ENCODE results near the gene KRTAP10-8.
"Not testable (repeated sequence)": the region's sequence is repeated elsewhere in the genome, so short reads cannot be mapped to it uniquely, and the experiment has no call there.

The KRTAP10-8 gene

DNA sequence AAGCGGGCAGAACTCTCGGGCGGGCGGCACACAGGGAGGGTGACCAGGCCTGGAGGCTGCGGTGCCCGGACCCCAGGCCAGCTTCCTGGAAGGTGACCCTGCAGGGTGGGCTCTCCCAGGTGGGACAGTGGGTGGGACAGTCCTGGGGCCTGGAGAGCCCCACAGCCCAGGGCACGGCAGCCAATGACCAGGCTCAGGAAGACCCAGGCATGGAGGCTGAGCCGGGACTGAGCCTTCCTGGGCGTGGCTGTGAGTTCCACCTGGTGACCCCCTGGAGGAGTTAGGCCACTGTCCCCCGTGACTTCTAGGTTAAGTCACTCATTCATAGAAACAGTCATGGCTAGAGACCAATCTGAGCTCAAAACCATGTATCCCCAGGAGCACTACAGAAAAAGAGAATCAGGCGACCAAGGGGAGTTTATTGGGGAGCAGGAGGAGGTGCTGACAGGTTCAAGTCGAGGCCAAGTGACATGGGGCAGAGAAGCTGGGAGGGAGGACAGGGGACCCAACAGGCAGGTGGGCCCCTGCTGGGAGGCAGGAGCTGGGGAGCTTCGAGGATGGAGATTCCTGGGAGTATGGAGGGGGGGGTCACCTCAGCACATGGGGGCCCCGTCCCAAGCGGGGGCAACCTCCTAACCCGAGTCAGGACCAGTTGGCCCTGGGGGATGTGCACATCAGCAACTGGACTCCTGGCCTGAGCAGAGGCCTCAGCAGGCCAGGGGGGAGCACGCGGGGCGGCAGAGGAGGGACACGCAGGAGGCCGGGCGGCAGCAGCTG is 32.6 kb upstream of the KRTAP10-8 start:
- DNase-seq, result no peak

DNA sequence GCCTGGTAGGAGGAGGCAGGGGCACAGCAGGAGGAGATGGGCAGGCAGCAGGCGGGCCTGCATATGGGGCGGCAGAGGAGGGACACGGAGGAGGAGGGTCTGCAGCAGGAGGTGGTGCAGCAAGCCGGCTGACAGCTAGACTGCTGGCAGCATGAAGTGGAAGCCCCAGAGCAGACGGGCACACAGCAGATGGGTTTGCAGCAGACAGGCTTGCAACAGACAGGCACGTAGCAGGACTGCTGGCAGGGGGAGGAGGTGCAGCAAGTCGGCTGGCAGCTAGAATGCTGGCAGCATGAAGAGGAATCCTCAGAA is 32.1 kb upstream of the KRTAP10-8 start:
- DNase-seq, result no peak

DNA sequence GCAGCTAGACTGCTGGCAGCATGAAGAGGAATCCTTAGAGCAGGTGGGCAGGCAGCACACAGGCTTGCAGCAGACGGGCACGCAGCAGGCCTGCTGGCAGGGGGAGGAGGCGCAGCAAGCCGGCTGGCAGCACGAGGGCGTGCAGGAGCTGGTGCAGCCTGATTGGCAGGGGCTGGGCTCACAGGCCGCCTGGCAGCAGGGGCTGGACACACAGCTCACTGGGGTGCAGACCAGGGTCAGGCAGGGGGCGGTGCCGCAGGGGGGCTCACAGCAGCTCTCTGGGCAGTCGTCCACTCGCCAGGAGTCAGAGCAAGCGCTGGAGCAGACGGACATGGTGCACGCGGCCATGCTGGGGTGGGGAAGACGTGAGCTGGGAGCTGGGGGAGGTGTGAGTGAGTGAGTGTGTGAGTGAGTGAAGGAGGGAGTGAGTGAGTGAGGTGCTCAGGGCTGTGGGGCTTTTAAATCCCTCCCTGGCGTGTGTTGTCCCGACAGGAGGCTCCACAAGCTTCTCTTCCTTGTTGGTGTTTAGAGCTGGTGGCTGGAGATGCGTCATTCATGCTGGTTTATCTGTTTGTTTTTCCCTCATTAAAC is 31.6 kb upstream of the KRTAP10-8 start, which contains the start of gene KRTAP10-5:
Gene KRTAP10-5 (minus strand): TSS at position 374 of the 591 bp plus-strand sequence. CDS start 26 bp downstream, at position 348.
- peak; percentile 66 for DNase-seq

DNA sequence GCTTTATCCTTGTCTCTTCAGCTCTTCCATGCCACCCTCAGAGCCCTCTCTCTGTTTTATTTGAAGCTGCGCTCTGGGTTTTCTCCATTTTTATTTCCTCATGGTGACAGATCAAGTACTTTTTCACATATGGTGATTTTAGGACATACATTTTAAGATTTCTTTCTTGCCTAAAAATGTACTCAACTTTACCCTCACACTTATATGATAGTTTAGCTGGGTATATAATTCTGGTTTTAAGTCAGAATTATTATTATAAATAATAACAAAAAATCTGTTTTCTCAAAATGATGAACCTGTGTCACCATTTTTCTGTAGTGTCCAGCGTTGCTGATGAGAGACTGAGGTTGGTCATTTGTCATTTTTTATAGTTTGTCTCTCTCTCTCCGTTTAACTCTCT is 30.7 kb upstream of the KRTAP10-8 start:
- no peak for DNase-seq

DNA sequence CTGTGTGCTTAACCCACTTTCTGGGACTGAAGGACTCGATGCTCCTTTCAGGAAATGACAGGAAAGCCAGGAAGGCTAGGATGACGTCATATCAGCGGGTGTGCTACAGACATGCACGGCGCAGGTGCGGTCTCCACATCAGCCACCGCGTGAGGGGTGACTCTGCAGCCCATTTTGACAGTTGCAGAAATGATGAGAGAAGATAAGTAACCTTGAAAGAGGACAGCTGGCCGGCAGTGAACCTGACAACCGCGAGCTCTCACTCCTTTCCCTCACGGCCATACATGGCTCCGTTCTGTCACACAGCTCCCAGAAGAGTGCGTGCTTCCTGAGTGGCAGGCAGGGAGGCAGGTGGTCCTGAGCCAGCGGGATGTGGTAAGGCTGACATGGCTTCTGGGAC is 29.8 kb upstream of the KRTAP10-8 start:
- no peak for DNase-seq

DNA sequence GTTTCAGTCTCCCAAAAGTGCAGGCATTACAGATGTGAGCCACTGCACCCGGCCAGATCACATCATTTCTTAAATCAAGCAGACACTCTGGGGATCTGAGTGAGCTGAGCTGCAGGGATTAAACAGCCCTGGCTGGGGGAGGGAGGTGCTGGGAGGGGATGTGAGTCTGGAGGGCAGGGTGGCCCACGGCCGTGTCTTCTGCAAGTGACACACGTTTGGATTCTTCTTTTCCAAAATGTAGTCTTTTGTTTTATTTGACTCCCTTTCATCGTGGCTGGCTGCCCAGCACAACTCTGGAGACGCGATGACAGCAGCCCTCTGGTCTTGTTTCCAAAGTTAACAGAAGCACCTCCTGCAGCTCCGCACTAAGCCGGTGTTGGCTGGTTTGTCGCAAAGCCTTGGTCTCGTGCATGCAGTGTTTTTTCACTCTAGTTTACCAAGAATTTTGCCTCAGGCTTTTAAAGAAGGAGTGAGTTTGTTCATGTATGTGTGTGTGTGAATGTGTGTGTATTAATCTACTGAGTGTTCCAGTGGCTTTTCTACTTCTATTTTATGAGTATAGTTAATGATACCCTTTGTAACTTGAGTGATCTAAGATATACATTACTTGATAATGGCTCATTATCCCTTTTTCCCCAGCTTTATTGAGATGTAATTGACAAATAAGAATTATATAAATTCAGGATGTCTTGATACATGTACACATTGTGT is 28.6 kb upstream of the KRTAP10-8 start:
- no peak for DNase-seq

DNA sequence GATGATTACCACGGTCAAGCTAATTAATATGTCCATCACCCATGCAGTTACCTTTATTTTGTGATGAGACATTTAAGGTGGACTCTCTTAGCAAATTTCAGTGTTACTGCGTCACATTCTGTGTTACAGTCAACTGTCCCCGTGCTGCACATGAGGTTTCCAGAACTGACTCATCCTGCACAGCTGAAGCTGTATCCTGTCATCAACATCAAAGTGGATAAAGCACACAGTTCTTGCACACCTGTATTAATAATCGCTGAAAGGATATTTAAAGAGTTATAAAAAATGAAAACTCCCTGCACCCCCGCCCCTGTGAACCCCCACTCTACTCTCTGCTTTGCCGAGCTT is 28.1 kb upstream of the KRTAP10-8 start:
- no peak for DNase-seq

DNA sequence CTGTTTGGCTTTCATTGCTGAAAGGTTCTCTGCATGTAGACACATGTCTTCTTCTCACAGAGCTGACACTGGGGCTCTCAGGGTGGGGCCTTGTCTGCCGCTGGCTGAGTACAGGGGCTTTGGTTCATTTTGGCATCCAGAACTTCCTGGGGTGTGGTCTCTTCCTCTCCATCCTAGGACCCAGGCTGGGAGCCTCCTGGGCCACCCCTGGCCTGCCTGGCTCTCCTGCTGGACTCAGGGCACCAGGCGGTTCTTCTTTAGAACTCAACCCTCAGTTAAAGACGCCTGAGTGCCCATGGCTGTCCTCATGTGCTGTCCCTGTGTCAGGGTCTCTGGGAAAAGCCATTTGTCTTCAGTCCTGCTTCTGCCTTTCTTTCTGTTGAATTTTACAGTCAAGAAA is 26.0 kb upstream of the KRTAP10-8 start:
- no peak for DNase-seq

DNA sequence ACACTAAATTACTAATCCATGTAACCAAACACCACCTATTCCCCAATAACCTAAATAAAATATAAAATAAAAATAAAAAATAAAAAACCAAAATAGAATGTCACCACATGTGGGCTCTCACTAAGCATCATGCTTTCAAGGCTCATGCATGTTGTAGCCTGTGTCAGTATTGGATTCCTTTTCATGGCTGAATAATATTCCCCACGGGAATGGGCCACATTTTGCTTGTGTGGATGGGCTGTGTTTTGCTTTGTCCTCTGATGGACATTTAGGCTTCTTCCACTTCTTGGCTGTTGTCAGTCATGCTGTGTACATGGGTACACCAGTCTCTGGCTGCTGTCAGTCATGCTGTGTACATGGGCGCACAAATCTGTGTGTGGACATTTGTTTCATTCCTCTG is 22.8 kb upstream of the KRTAP10-8 start:
- DNase-seq, result no peak

DNA sequence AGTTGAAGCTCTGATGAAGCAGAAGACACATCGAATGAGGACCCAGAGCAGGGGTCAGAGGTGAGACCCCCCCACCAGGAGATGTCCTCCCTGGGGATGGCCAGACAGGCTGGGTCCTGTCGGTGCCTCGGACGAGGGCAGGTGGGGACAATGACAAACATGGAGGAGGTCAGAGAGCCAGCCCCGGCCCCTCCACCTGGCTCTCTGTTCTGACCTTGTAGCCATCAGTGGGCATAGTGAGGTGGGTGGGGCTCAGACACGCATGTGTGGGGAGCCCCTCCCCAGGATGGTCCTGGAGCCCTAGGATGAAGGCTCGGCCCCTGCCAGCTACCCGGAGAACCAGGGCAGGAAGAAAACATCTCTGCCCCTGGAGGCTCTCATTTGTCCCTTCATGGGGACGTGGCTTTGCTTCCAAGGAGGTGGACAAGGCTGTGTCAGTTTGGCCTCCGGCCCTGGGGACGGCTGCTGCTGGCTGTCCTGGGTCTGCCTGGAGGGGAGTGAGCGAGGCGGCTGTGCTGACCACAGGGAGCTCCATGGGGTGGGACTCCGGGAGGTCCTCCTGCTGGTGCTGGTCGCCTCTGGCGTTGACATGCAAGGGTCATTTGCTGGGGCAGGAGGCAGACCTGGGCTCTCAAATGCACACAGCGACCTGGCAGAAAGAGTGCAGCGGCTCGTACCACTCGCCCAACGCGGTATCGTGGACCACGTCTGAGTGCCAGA is 22.1 kb upstream of the KRTAP10-8 start:
- DNase-seq, result no peak

DNA sequence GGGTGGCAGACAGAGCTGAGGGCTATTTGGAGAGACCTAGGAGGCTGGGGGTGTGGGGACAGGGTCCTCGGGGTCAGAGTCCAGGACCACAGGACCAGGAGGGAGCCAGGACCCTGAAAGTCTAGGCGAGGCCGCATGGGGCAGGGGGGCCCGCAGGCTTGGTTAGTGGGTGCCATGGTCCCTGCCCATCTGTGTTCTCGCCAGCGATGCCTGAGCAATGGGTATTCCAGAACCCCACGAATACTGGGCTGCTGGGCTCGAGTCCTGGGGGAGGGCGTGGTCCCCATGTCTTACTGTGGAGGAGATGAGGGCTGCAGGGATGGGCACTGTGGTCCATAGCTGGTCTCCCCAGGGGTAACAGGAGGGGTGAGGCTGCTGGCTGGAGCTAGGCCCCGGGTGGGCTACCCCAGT is 21.6 kb upstream of the KRTAP10-8 start:
- DNase-seq, result no peak

DNA sequence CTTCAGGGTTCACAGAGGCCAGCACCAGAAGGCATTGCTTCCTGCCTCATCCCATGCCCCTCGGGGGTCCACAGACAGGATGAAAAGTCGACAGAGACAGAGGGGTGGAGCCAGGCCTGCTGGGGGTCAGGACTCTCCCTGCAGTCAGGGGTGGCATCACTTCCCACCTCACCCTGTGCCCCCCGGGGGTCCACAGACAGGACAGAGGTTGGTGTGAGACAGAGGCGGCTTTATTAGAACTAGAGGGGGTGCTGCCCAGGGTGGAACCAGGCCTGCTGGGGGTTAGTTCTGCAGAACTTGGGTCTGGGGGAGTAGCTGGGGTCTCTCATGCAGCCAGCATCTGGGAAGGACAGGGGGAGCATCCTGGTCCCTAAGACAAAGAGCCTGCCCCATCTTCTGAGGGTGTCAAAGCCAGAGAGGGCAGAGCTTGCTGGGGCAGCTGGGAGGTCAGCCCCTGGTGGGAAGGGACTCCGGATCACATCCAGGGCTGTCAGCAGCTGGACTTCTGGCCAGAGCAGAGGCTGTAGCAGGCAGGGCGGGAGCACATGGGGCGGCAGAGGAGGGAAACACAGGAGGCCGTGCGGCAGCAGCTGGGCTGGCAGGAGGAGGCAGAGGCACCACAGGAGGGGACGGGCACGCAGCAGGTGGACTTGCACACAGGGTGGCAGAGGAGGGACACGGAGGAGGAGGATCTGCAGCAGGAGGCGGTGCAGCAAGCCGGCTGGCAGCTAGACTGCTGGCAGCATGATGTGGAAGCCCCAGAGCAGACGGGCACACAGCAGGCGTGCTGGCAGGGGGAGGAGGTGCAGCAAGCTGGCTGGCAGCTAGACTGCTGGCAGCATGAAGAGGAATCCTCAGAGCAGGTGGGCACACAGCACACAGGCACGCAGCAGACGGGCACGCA is 20.7 kb upstream of the KRTAP10-8 start:
- not testable (repeated sequence) for DNase-seq

DNA sequence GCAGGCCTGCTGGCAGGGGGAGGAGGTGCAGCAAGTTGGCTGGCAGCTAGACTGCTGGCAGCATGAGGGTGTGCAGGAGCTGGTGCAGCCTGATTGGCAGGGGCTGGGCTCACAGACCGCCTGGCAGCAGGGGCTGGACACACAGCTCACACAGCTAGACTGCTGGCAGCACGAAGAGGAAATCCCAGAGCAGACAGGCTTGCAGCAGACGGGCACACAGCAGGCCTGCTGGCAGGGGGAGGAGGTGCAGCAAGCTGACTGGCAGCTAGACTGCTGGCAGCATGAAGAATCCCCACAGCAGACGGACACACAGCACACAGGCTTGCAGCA is 20.1 kb upstream of the KRTAP10-8 start:
- DNase-seq, result not testable (repeated sequence)

DNA sequence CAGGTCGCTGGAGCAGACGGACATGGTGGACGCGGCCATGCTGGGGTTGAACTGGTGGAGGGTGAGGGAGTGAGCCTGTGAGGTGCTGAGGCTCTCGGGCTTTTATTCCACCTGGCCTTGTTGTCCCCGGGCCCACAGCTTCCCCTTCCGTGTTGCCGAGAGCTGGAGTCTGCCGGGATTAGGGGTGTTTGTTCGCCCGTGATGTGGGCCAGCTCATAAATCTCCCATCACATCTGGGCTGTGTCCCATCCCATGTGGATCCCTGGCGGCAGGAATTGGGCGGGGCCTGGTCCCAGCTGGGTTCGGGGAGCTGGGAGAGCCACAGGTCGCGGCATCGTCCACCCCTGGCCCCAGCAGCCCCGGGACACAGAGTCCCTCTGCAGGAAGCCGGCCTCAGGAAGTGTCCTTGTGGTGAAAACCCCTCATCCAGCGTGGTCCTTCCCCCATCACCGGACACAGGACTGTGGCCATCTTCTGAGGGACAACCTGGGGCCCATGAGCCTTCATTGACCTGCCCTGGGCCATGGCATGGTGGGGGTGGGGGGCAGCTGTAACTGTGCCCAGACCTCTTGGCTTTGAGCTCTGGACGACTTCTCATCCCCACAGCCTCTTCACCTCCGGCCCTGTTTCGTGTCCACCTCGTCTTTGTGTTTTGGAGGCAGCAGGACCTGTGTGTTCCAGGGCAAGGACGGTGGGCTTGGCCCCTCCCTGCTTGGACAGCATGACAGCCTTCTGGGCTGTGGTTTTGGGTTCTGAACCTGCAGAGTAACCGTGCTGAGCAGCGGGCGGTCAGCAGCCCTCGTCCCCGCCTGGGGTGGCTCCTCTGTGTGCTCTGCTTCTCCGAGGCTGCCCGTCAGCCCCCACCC is 19.2 kb upstream of the KRTAP10-8 start, which contains the start of gene KRTAP10-6:
Gene KRTAP10-6 (minus strand): TSS at position 60 of the 866 bp plus-strand sequence. CDS start 21 bp downstream, at position 39.
- no peak for DNase-seq

DNA sequence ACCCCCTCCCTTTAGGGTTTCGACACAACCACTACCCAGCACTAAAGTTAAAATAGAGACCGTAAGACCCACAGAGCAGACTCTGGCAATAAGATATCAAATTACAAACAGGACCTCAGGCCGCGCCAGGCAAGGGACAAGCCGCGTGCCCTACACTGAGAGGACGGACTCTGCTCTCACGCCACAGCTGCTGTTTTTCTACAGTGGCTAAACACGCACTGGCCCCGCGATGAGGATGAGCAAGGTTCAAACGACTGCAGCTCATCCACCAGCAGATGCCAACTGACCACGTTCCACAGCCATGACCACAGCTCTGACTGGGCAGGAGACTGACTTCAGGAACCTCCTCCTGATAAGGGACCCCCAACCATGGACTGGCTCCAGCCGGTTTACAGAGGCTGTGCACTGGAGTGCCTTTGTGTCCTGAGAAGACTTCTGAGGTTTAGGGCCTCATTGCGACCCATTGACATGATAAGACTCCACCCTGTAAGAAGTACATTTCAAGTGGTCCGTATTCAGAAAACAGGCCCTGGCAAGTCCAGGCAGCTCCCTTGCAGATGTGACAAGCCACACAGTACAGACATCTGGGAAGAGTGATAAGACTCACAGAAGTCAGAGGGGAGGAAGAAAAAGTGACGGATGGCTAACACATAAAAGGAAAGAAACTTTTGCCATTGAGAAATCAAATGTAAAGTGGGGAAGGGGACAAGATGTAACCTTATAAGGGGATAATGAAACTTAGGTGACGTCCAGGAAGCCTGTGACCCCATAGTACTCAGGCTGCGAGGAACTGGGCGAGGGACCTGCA is 18.1 kb upstream of the KRTAP10-8 start:
- no peak for DNase-seq

DNA sequence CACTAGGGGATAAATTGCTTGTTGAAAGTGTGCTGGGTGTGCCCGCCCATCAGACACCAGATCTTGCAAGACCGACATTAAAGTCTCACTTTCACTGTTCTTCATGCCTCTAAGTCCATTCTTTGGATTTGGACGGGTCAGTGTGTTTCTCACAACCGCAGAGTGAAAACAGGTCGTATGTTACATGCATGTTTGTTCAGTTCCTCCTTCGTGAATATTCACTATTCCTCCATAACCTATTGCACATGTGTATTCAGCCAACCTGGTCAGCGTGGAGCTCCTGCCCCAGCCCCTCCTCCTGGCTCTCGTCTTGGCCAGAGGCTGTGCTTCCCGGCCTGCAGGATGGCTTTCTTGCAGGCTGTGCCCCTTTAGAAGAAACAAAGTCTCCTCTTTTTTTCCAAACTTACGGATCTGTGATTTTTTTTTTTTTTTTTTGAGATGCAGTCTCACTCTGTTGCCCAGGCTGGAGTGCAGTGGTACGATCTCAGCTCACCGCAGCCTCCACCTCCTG is 17.4 kb upstream of the KRTAP10-8 start:
- DNase-seq, result no peak

DNA sequence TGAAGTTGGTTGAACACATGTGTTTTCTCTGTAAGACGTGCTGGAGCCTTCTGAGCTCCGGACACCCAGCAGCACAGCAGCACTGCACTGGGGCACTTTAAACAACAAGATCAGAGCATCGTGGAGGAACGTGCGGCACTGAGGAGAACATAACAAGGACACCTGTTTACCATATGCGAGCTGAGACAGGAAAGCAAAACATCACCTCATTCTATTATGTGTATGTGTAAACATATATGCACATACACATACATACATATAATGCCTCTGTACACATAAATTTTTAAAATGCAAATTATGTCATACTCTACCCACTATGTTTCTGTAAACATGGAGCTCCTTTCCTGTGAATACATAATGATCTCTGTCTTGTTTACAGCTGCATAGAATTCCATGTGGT is 16.4 kb upstream of the KRTAP10-8 start:
- DNase-seq, result no peak

DNA sequence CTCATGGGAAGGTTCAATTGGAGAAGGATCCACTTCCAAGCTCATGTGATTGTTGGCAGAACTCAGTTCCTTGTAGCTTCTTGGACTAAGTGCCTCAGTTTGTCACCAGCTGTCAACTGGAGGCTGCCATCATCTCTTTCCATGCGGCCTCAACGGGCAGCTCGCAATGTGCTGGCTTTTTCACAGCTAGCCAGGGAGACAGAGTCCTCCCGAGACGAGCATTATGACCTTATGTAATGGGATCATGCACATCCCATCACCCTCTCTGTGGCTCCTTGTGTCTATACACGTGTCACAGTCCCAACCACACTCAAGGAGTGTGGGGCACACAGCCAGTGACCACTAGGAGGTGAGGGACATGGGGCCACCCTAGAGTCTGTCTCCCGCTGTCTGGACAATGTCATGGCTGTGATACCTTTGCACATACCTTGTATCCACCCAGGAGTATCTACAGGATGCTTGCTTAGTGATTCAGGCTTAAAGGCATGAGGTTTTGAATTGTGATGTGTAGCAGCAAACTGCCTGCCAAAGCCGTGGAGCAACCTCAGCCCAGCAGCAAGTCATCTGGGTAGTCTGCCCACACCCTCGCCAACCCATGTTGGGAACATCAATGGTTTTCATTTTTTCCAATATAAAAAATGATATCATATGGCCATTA is 15.7 kb upstream of the KRTAP10-8 start:
- DNase-seq, result no peak

DNA sequence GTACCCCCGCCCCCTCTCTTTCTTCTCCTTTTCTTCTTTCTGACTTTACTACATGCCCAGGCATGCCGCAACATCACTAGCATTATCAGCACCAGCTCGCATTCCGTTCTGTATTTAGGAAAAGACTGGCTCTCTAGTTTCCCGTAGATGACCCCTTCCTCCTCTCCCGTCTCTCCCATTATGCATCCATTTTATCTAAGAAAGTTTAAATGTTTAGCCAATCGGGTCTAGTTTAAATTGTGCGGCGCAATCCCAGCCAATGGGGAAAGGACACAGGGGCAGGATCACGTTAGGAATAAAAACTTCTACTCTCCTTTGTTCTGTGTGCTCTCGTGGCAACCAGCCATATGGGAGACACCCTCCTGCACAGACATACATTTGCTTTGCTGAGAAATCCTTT is 13.8 kb upstream of the KRTAP10-8 start:
- no peak for DNase-seq
